Measurements from ENCODE around the gene DCHS2. TPM values are rescaled to one million over a fixed set of nuclear protein-coding genes. Genes with fewer than 3 reads are reported as not detected.

Gene DCHS2
- polyA plus RNA-seq (2012; ENCODE audit: insufficient read length, low read depth) = not detected

- TF ChIP-seq POLR2AphosphoS5 (IDR thresholded peaks at IDR 0.05; ENCODE audit: low read depth, low read length) (no peak), FOXP2 (optimal IDR thresholded peaks at IDR 0.05; ENCODE audit: borderline replicate concordance, extremely low read depth, extremely low read length, insufficient read depth) (no peak), SIN3A (IDR thresholded peaks at IDR 0.05; ENCODE audit: borderline replicate concordance, insufficient read depth, low read length) (no peak), REST (IDR thresholded peaks at IDR 0.05; ENCODE audit: insufficient read depth in 1 of 2, low read depth in 2 of 2, low read length in 2 of 2) (no peak), TAF1 (IDR thresholded peaks at IDR 0.05; ENCODE audit: borderline replicate concordance, insufficient read depth, low read length) (no peak)
Observed at GRCh38 chr4:154491341-154492271, at the start of gene DCHS2. Gene DCHS2, minus strand, starts transcription at chr4:154491799. Its CDS starts 444 bp downstream, at chr4:154491355.

GRCh38 chr4:154534296-154534695 lies 42.7 kb upstream of the DCHS2 start:
- TF ChIP-seq POLR2AphosphoS5 (IDR thresholded peaks at IDR 0.05; ENCODE audit: low read depth, low read length) (no peak), REST (IDR thresholded peaks at IDR 0.05; ENCODE audit: insufficient read depth in 1 of 2, low read depth in 2 of 2, low read length in 2 of 2) (no peak), SIN3A (IDR thresholded peaks at IDR 0.05; ENCODE audit: borderline replicate concordance, insufficient read depth, low read length) (no peak), TAF1 (IDR thresholded peaks at IDR 0.05; ENCODE audit: borderline replicate concordance, insufficient read depth, low read length) (no peak), FOXP2 (optimal IDR thresholded peaks at IDR 0.05; ENCODE audit: borderline replicate concordance, extremely low read depth, extremely low read length, insufficient read depth) (no peak)

- TF ChIP-seq SIN3A (IDR thresholded peaks at IDR 0.05; ENCODE audit: borderline replicate concordance, insufficient read depth, low read length) = no peak
- no peak for TF ChIP-seq FOXP2 (optimal IDR thresholded peaks at IDR 0.05; ENCODE audit: borderline replicate concordance, extremely low read depth, extremely low read length, insufficient read depth)
- TF ChIP-seq TAF1 (IDR thresholded peaks at IDR 0.05; ENCODE audit: borderline replicate concordance, insufficient read depth, low read length) = no peak
- no peak for TF ChIP-seq POLR2AphosphoS5 (IDR thresholded peaks at IDR 0.05; ENCODE audit: low read depth, low read length)
- TF ChIP-seq REST (IDR thresholded peaks at IDR 0.05; ENCODE audit: insufficient read depth in 1 of 2, low read depth in 2 of 2, low read length in 2 of 2) = no peak
Observed at GRCh38 chr4:154529728-154530519, 38.3 kb upstream of the DCHS2 start.

- TF ChIP-seq POLR2AphosphoS5 (IDR thresholded peaks at IDR 0.05; ENCODE audit: low read depth, low read length) (no peak), REST (IDR thresholded peaks at IDR 0.05; ENCODE audit: insufficient read depth in 1 of 2, low read depth in 2 of 2, low read length in 2 of 2) (no peak), TAF1 (IDR thresholded peaks at IDR 0.05; ENCODE audit: borderline replicate concordance, insufficient read depth, low read length) (no peak), FOXP2 (optimal IDR thresholded peaks at IDR 0.05; ENCODE audit: borderline replicate concordance, extremely low read depth, extremely low read length, insufficient read depth) (no peak), SIN3A (IDR thresholded peaks at IDR 0.05; ENCODE audit: borderline replicate concordance, insufficient read depth, low read length) (no peak)
Observed at GRCh38 chr4:154528869-154529268, 37.3 kb upstream of the DCHS2 start.
